Progenitor cell of endocrine pancreas (in vitro differentiated cells): ENCODE data around the gene MAPK11. TPM values are rescaled to one million over a fixed set of nuclear protein-coding genes. Genes with fewer than 3 reads are reported as not detected.

ENCODE experiments used
- DNase-seq: peaks from one replicate; pipeline ENCODE4 v3.0.0; 2021; ENCODE audit warnings: low spot score; ENCODE audit not compliant: unreplicated experiment
- H3K27ac Mint-ChIP-seq: 2 replicates; pipeline ENCODE4 v1.8.0; 2021; ENCODE audit warnings: mild to moderate bottlenecking, moderate library complexity, mixed read lengths
- H3K27me3 Mint-ChIP-seq: 2 replicates; pipeline ENCODE4 v1.8.0; 2021; ENCODE audit warnings: mixed read lengths
- H3K36me3 Mint-ChIP-seq: 2 replicates; pipeline ENCODE4 v1.8.0; 2022; ENCODE audit warnings: mixed read lengths; ENCODE audit not compliant: insufficient read depth
- H3K4me1 Mint-ChIP-seq: 2 replicates; pipeline ENCODE4 v1.8.0; 2021; ENCODE audit warnings: low read depth, mixed read lengths
- H3K4me3 Mint-ChIP-seq: 2 replicates; pipeline ENCODE4 v1.8.0; 2021; ENCODE audit warnings: low read depth, mild to moderate bottlenecking, moderate library complexity, mixed read lengths
- H3K9me3 Mint-ChIP-seq: 2 replicates; pipeline ENCODE4 v1.8.0; 2021; ENCODE audit warnings: low read depth, mixed read lengths
- CTCF ChIP-seq: fragments of 200-600 bp; sonication (generic); IDR thresholded peaks from one replicate; pipeline ENCODE4 v1.5.0; 2021; ENCODE audit warnings: antibody characterized with exemption, mild to moderate bottlenecking; ENCODE audit not compliant: unreplicated experiment
- total RNA-seq: library from RNA; stranded (reverse); gene quantifications from 2 replicates; pipeline ENCODE4 v1.2.1, GENCODE V29; 2021

MAPK11 gene
- total RNA-seq, 1 donor from 2014 or later = 2.3 TPM

GRCh38 chr22:50270666-50271394 is 650 bp upstream of the MAPK11 start:
- H3K9me3 Mint-ChIP-seq = no peaks in the 10 kb centered on the region
- no peaks in the 10 kb centered on the region for H3K4me1 Mint-ChIP-seq
- TF ChIP-seq CTCF = no peak
- peaks cover 33% of the 10 kb centered on the region for H3K27me3 Mint-ChIP-seq
- H3K4me3 Mint-ChIP-seq = peak overlapping the region; percentile 21
- peak; percentile 86 for DNase-seq
- H3K36me3 Mint-ChIP-seq = peaks cover 2% of the 10 kb centered on the region
- no peak overlapping the region for H3K27ac Mint-ChIP-seq

- Mint-ChIP-seq H3K36me3 (peaks cover 1% of the 10 kb centered on the region), H3K27ac (no peak overlapping the region), H3K27me3 (peaks cover 38% of the 10 kb centered on the region), H3K4me3 (no peak overlapping the region), H3K9me3 (no peaks in the 10 kb centered on the region), H3K4me1 (no peaks in the 10 kb centered on the region)
- no peak for DNase-seq
- no peak for TF ChIP-seq CTCF
Measured at GRCh38 chr22:50269573-50269969, 609 bp downstream of the MAPK11 start.

- no peak for TF ChIP-seq CTCF
- H3K27ac Mint-ChIP-seq = no peak overlapping the region
- no peak overlapping the region for H3K4me3 Mint-ChIP-seq
- no peaks in the 10 kb centered on the region for H3K36me3 Mint-ChIP-seq
- no peak for DNase-seq
- H3K4me1 Mint-ChIP-seq = no peaks in the 10 kb centered on the region
- H3K9me3 Mint-ChIP-seq = no peaks in the 10 kb centered on the region
- H3K27me3 Mint-ChIP-seq = peaks cover 43% of the 10 kb centered on the region
Measured at GRCh38 chr22:50268655-50269113, 1.5 kb downstream of the MAPK11 start.

- no peaks in the 10 kb centered on the region for H3K36me3 Mint-ChIP-seq
- peak; percentile 28 for TF ChIP-seq CTCF
- H3K4me1 Mint-ChIP-seq = no peaks in the 10 kb centered on the region
- H3K4me3 Mint-ChIP-seq = no peak overlapping the region
- no peaks in the 10 kb centered on the region for H3K9me3 Mint-ChIP-seq
- no peak for DNase-seq
- peaks cover 41% of the 10 kb centered on the region for H3K27me3 Mint-ChIP-seq
- H3K27ac Mint-ChIP-seq = no peak overlapping the region
Measured at GRCh38 chr22:50267591-50268390, 2.4 kb downstream of the MAPK11 start.

- H3K27me3 Mint-ChIP-seq = peaks cover 37% of the 10 kb centered on the region
- peaks cover 3% of the 10 kb centered on the region for H3K4me1 Mint-ChIP-seq
Measured at GRCh38 chr22:50266994-50267393, 3.2 kb downstream of the MAPK11 start.

More at GRCh38 chr22:50266994-50267393, 3.2 kb downstream of the MAPK11 start:
- TF ChIP-seq CTCF = no peak
- DNase-seq = no peak
- H3K9me3 Mint-ChIP-seq = no peaks in the 10 kb centered on the region
- no peak overlapping the region for H3K27ac Mint-ChIP-seq
- H3K36me3 Mint-ChIP-seq = no peaks in the 10 kb centered on the region
- no peak overlapping the region for H3K4me3 Mint-ChIP-seq
